HL-60 (cell line): Measurements from ENCODE around the gene KCNQ1.

ENCODE experiments used
- DNase-seq, 2 experiments: peaks; one replicate each; pipeline ENCODE4 v3.0.0-alpha.2; 2010 to 2020; ENCODE audit warnings: low read depth in 1 of 2, low spot score in 1 of 2
- H3K27ac ChIP-seq: fragments of 250-450 bp; sonication (Bioruptor Pico); replicated peaks from 2 replicates; pipeline ENCODE4 v1.5.1; 2020; ENCODE audit warnings: mild to moderate bottlenecking, moderate library complexity
- H3K27me3 ChIP-seq: fragments of 250-450 bp; sonication (Bioruptor Pico); 2 replicates; pipeline ENCODE4 v1.5.1; 2021; ENCODE audit warnings: mild to moderate bottlenecking, moderate library complexity; ENCODE audit not compliant: insufficient read depth, poor library complexity, severe bottlenecking
- H3K4me3 ChIP-seq: replicated peaks from 2 replicates; pipeline ENCODE4 v1.5.1; 2011; ENCODE audit warnings: mild to moderate bottlenecking, control low read depth, low read length; ENCODE audit not compliant: insufficient read depth
- CTCF ChIP-seq: IDR thresholded peaks from one replicate; pipeline ENCODE4 v1.5.1; 2011; ENCODE audit warnings: low read length, control low read depth, inconsistent platforms; ENCODE audit not compliant: insufficient read depth
- GABPA ChIP-seq: IDR thresholded peaks from 2 replicates; pipeline ENCODE4 v1.6.1; 2012; ENCODE audit warnings: low read depth
- POLR2AphosphoS5 ChIP-seq: IDR thresholded peaks from 2 replicates; pipeline ENCODE4 v1.6.1; 2012; ENCODE audit warnings: low read depth
- REST ChIP-seq: IDR thresholded peaks from 2 replicates; pipeline ENCODE4 v1.6.1; 2012; ENCODE audit warnings: low read depth; ENCODE audit not compliant: insufficient replicate concordance
- SPI1 ChIP-seq: IDR thresholded peaks from 2 replicates; pipeline ENCODE4 v1.6.1; 2012; ENCODE audit warnings: low read depth, mild to moderate bottlenecking, borderline replicate concordance

The KCNQ1 gene

GRCh38 chr11:2811206-2812091, 366.6 kb downstream of the KCNQ1 start:
- H3K27me3 ChIP-seq, result no peaks in the 10 kb centered on the region
- no peak for DNase-seq
- no peak overlapping the region for H3K4me3 ChIP-seq
- TF ChIP-seq GABPA (no peak), REST (no peak), CTCF (no peak), POLR2AphosphoS5 (no peak), SPI1 (no peak)
- H3K27ac ChIP-seq, result no peak overlapping the region; the same call in 1 of the 2 replicates

GRCh38 chr11:2812371-2812991, 367.7 kb downstream of the KCNQ1 start:
- peak; percentile 28 to 49 for DNase-seq
- Histone ChIP-seq H3K27me3 (no peaks in the 10 kb centered on the region), H3K4me3 (no peak overlapping the region), H3K27ac (peak overlapping the region; percentile 43)
- TF ChIP-seq GABPA, result no peak
- no peak for TF ChIP-seq SPI1
- TF ChIP-seq CTCF, result no peak
- TF ChIP-seq POLR2AphosphoS5, result no peak
- TF ChIP-seq REST, result no peak

- no peak for TF ChIP-seq REST
- no peak for TF ChIP-seq POLR2AphosphoS5
- TF ChIP-seq SPI1, result no peak
- TF ChIP-seq CTCF, result no peak
- TF ChIP-seq GABPA, result no peak
- Histone ChIP-seq H3K27me3 (no peaks in the 10 kb centered on the region), H3K27ac (peak overlapping the region; percentile 43; the same call in 1 of the 2 replicates), H3K4me3 (no peak overlapping the region)
- DNase-seq, result no peak
These were observed 368.5 kb downstream of the KCNQ1 start for GRCh38 chr11:2813141-2813908.
